NCI-H524 (cell line): ENCODE results near the gene CACNG1.
"Not testable (repeated sequence)": the region's sequence is repeated elsewhere in the genome, so short reads cannot be mapped to it uniquely, and the experiment has no call there.

Experiments
- DNase-seq, 2 experiments: peaks; one replicate each; lab custom pipeline; 2025; lab: John Stamatoyannopoulos, UW

Gene CACNG1

DNA sequence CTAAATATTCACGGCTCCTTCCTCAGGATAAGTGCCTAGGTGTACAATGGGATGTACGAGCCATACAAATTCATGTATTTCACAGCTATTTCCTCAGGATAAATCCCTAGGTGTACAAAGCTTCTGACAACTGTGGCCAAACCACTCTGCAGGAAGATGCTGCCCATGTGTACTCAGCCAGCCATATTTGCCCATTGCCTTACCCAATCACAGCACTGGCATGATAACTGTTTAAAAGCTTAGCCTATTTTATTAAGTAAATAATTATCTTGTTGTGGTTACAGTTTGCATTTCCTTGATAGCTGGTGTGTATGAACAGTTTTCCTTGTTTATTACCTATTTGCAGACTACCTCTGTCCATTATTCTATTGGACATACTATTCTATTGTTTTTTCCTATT, 35.1 kb downstream of the CACNG1 start:
- DNase-seq: no peak

DNA sequence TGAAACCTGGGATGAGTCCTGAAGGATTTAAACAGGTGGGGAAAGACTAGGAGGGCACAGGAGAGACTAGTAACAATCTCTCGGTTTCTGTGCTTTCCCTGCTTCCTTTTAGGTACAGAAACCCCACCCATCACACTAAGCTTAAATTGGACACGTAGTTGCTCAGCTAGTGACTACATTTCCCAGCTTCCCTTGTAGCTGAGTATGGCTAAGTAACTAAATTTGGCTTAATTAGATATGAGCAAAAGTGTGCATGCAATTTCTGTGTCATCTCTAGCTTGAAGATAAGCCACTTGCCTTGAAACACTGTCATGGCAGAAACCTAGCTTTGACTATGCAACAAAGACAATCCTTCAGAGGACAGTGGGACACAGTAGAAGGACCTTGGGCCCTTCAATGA, 36.5 kb downstream of the CACNG1 start:
- no peak for DNase-seq

- no peak for DNase-seq
These were observed 37.8 kb downstream of the CACNG1 start for GRCh38 chr17:67082107-67082506.

GRCh38 chr17:67085406-67085805, 41.1 kb downstream of the CACNG1 start:
- no peak for DNase-seq

DNA sequence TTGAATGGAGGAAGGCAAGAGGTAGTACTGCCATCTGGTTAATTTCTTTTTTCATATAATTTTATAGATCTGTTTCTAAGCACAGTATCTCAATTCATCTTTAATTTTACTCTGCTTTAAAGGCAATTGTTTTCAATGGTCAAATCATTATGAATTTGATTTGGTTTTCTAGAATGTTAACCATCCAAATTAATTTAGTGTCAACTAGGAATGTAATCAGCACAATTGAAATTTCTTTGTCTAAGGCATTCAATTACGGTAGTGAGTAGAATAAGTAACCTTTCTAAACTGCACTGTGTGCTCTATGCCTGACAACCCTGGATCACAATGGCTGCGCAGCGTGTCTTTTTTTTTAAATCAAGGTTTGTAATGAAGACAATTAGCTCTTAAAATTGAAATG, 44.3 kb downstream of the CACNG1 start:
- DNase-seq: no peak

DNA sequence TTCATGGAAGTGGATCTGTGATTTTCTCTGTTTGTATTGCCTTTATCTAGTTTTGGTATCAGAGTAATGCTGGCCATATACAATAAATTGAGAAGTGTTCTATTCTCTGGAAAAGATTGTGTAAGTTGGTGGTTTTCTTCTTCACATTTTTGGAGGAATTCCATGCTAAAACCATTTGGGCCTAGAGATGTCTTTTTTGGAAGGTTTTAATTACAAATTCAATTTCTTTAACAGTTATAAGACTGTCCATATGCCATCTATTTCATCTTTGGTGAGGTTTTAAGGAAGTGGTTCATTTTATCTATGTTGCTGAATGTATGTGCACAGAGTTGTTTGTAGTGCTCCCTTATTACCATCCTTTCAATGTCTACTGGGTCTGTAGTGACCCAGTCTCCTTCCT, 46.0 kb downstream of the CACNG1 start:
- DNase-seq: no peak

GRCh38 chr17:67092291-67092690, 47.9 kb downstream of the CACNG1 start:
- no peak for DNase-seq

GRCh38 chr17:67092710-67093109, 48.4 kb downstream of the CACNG1 start:
- not testable (repeated sequence) for DNase-seq

GRCh38 chr17:67093348-67093747, 49.0 kb downstream of the CACNG1 start:
- DNase-seq: no peak

DNA sequence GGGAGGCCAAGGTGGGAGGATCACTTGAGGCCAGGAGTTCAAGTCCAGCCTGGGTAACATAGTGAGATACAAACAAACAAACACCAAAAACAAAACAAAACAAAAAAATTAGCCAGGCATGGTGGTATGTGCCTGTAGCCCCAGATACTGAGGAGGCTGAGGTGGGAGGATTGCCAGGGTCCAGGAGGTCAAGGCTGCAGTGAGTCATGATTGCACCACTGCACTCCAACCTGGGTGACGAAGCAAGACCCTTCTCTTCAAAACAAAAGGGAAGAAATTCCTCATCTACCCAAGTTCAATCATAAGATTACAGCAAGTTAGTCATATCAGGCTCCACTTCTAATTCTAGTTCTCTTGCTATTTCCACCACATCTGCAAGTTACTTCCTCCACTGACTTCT, 50.9 kb downstream of the CACNG1 start:
- DNase-seq: not testable (repeated sequence)

- no peak for DNase-seq
These were observed 51.4 kb downstream of the CACNG1 start for GRCh38 chr17:67095803-67096202.

DNA sequence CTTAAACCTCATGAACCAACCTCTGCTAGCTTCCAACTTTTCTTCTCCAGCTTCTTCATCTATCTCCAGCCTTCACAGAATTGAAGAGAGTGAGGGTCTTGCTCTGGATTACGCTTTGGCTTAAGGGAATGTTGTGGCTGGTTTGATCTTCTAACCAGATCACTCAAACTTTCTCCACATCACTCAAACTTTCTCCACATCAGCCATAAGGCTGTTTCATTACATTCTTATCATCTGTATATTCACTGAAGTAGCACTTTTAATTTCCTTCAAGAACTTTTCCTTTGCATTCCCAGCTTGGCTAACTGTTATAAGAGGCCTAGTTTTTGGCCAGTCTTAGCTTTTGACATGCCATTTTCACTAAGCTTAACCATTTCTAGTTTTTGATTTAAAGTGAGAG, 52.3 kb downstream of the CACNG1 start:
- no peak for DNase-seq

GRCh38 chr17:67098006-67098405, 53.7 kb downstream of the CACNG1 start:
- DNase-seq: no peak

DNA sequence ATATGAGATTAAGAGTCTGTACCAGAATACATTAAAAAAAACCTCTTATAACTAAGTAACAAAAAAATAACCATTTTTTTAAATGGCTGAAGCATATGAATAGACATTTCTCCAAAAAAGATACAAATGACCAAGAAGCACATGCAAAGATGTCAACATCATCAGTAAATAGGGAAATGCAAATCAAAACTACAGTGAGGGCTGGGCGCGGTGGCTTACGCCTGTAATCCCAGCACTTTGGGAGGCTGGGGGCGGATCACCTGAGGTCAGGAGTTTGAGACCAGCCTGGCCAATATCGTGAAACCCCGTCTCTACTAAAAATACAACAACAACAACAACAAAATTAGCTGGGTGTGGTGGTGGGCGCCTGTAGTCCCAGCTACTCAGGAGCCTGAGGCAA, 60.3 kb downstream of the CACNG1 start:
- not testable (repeated sequence) for DNase-seq

GRCh38 chr17:67105213-67105612, 60.9 kb downstream of the CACNG1 start:
- DNase-seq: no peak
